HCT116 (cell line): ENCODE results near the gene KCNK15. TPM values are rescaled to one million over a fixed set of nuclear protein-coding genes. Genes with fewer than 3 reads are reported as not detected.

Experiments
- ATAC-seq: fragments of 200-7000 bp; cut with Tn5 transposase; 2 replicates; pipeline ENCODE4 v1.9.1; 2020; ENCODE audit warnings: mild to moderate bottlenecking, moderate library complexity
- BruUV-seq: library from RNA; stranded (reverse); fragments of 400-500 nt; replicated peaks from 2 replicates; lab custom pipeline; 2021; lab: Mats Ljungman, UMichigan
- CTCF ChIA-PET: fragments of 300-600 bp; sonication (Branson Sonifier 250); formaldehyde crosslinking; loops from one replicate; lab custom pipeline; 2021; ENCODE audit warnings: antibody characterized with exemption; lab: Charles Lee
- POLR2A ChIA-PET: fragments of 300-600, 350-600 bp; sonication (Branson Sonifier 250); formaldehyde crosslinking; loops from one replicate; lab custom pipeline; 2021; ENCODE audit warnings: antibody characterized with exemption; lab: Charles Lee
- RAD21 ChIA-PET, 2 experiments: fragments of 300-600 bp; sonication (Branson Sonifier 250); formaldehyde crosslinking; loops; one replicate each; lab custom pipeline; 2023; ENCODE audit warnings: low total read pairs in 2 of 2; ENCODE audit not compliant: uncharacterized antibody in 2 of 2, unreplicated experiment in 2 of 2, low non-redundant PET in 1 of 2; lab: Charles Lee
- DNase-seq: peaks from one replicate; pipeline ENCODE4 v3.0.0-alpha.2; 2010; ENCODE audit warnings: low read depth, low spot score
- H2AFZ ChIP-seq: fragments of 200-600 bp; shearing (Covaris generic), sonication (generic); 2 replicates; pipeline ENCODE4 v1.6.1; 2017; ENCODE audit warnings: low read depth, mixed run types, mixed read lengths, antibody characterized with exemption, low read length; ENCODE audit not compliant: poor library complexity, severe bottlenecking
- H3K27ac ChIP-seq: 2 replicates; pipeline ENCODE4 v1.5.1; 2012; ENCODE audit warnings: low read depth, low read length
- H3K27me3 ChIP-seq: fragments of 200-600 bp; sonication (generic); 2 replicates; pipeline ENCODE4 v1.6.1; 2016; ENCODE audit warnings: mixed run types, low read length, mixed read lengths; ENCODE audit not compliant: insufficient read depth
- H3K36me3 ChIP-seq, 2 experiments: fragments of 200-500 bp in 1 of 2; fragments of 200-600 bp in 1 of 2; sonication (Bioruptor generic) in 1 of 2; sonication (generic) in 1 of 2; 2 replicates each; pipeline versions ENCODE4 v1.5.1 to v1.6.1; 2014 to 2016; ENCODE audit warnings: low read length in 2 of 2, inconsistent platforms in 1 of 2, mixed read lengths in 1 of 2, mixed run types in 1 of 2; ENCODE audit not compliant: insufficient read depth in 2 of 2, control insufficient read depth in 1 of 2
- H3K4me1 ChIP-seq, 2 experiments: fragments of 200-600 bp in 1 of 2; sonication (generic) in 1 of 2; 2 replicates each; pipeline versions ENCODE4 v1.5.1 to v1.6.1; 2012 to 2017; ENCODE audit warnings: low read length in 2 of 2, inconsistent platforms in 1 of 2, mild to moderate bottlenecking in 1 of 2, mixed read lengths in 1 of 2, mixed run types in 1 of 2, moderate library complexity in 1 of 2; ENCODE audit not compliant: insufficient read depth in 2 of 2, control insufficient read depth in 1 of 2
- H3K4me2 ChIP-seq: fragments of 200-600 bp; sonication (generic); 2 replicates; pipeline ENCODE4 v1.6.1; 2017; ENCODE audit warnings: mixed run types, low read length, mixed read lengths
- H3K4me3 ChIP-seq, 2 experiments: fragments of 200-600 bp in 1 of 2; sonication (generic) in 1 of 2; replicated peaks in 1 of 2; 2 replicates each; pipeline ENCODE4 v1.5.1; 2011 to 2016; ENCODE audit warnings: low read length in 2 of 2, control low read depth in 1 of 2, low read depth in 1 of 2, mild to moderate bottlenecking in 1 of 2, mixed read lengths in 1 of 2, mixed run types in 1 of 2
- H3K79me2 ChIP-seq: fragments of 200-600 bp; sonication (generic); 2 replicates; pipeline ENCODE4 v1.6.1; 2017; ENCODE audit warnings: mild to moderate bottlenecking, mixed run types, low read length, moderate library complexity, mixed read lengths; ENCODE audit not compliant: insufficient read depth
- H3K9ac ChIP-seq: fragments of 200-600 bp; sonication (generic); 2 replicates; pipeline ENCODE4 v1.6.1; 2016; ENCODE audit warnings: low read length, mixed read lengths
- H3K9me2 ChIP-seq: fragments of 200-600 bp; sonication (generic), shearing (Covaris generic); 2 replicates; pipeline ENCODE4 v1.6.1; 2017; ENCODE audit warnings: mixed run types, mild to moderate bottlenecking, moderate library complexity; ENCODE audit not compliant: insufficient read depth
- H3K9me3 ChIP-seq, 2 experiments: fragments of 200-500 bp in 1 of 2; fragments of 200-600 bp in 1 of 2; sonication (Bioruptor generic) in 1 of 2; sonication (generic) in 1 of 2; 2 replicates each; pipeline ENCODE4 v1.6.1; 2014 to 2017; ENCODE audit warnings: low read length in 2 of 2, mixed read lengths in 2 of 2, inconsistent platforms in 1 of 2, low read depth in 1 of 2, mild to moderate bottlenecking in 1 of 2, mixed run types in 1 of 2, moderate library complexity in 1 of 2; ENCODE audit not compliant: control insufficient read depth in 1 of 2, insufficient read depth in 1 of 2
- H4K20me1 ChIP-seq: fragments of 200-600 bp; sonication (generic), shearing (Covaris generic); 2 replicates; pipeline ENCODE4 v1.6.1; 2017; ENCODE audit warnings: mixed run types, mild to moderate bottlenecking, moderate library complexity; ENCODE audit not compliant: insufficient read depth
- ATF3 ChIP-seq: IDR thresholded peaks from 2 replicates; pipeline ENCODE4 v1.6.1; 2012
- CEBPB ChIP-seq: IDR thresholded peaks from 2 replicates; pipeline ENCODE4 v1.6.1; 2012; ENCODE audit warnings: low read depth
- CTCF ChIP-seq, 3 experiments: fragments of 200-600 bp in 1 of 3; sonication (generic) in 1 of 3; IDR thresholded peaks in 2 of 3; conservative IDR thresholded peaks in 1 of 3; 2 replicates each; pipeline ENCODE4 v1.5.1; 2012 to 2017; ENCODE audit warnings: low read depth in 2 of 3, low read length in 2 of 3, antibody characterized with exemption in 1 of 3, borderline replicate concordance in 1 of 3, control low read depth in 1 of 3, mild to moderate bottlenecking in 1 of 3, mixed read lengths in 1 of 3, mixed run types in 1 of 3, moderate library complexity in 1 of 3; ENCODE audit not compliant: insufficient read depth in 1 of 3
- EGR1 ChIP-seq: IDR thresholded peaks from 2 replicates; pipeline ENCODE4 v1.6.1; 2012; ENCODE audit warnings: low read depth
- EZH2 ChIP-seq: fragments of 200-600 bp; sonication (generic); IDR thresholded peaks from 2 replicates; pipeline ENCODE4 v1.6.1; 2017; ENCODE audit warnings: antibody characterized with exemption, mixed run types
- FOSL1 ChIP-seq: IDR thresholded peaks from 2 replicates; pipeline ENCODE4 v1.6.1; 2012; ENCODE audit warnings: low read depth
- MAX ChIP-seq: IDR thresholded peaks from 2 replicates; pipeline ENCODE4 v1.6.1; 2012
- POLR2AphosphoS5 ChIP-seq: IDR thresholded peaks from 2 replicates; pipeline ENCODE4 v1.6.1; 2011; ENCODE audit warnings: mild to moderate bottlenecking, low read depth, low read length, moderate library complexity
- REST ChIP-seq: IDR thresholded peaks from 2 replicates; pipeline ENCODE4 v1.6.1; 2012; ENCODE audit warnings: low read depth
- SIN3A ChIP-seq: IDR thresholded peaks from 2 replicates; pipeline ENCODE4 v1.6.1; 2012; ENCODE audit warnings: low read depth
- SRF ChIP-seq: IDR thresholded peaks from 2 replicates; pipeline ENCODE4 v1.6.1; 2012; ENCODE audit warnings: low read depth
- TCF7L2 ChIP-seq: IDR thresholded peaks from 2 replicates; pipeline ENCODE4 v1.7.0; 2011; ENCODE audit warnings: borderline replicate concordance, inconsistent platforms; ENCODE audit not compliant: insufficient read depth, insufficient read length; ENCODE audit errors: extremely low read depth
- YY1 ChIP-seq: IDR thresholded peaks from 2 replicates; pipeline ENCODE4 v1.6.1; 2011; ENCODE audit warnings: low read length, low read depth, moderate library complexity, mild to moderate bottlenecking; ENCODE audit not compliant: insufficient replicate concordance; ENCODE audit errors: extremely low read depth
- ZBTB33 ChIP-seq: IDR thresholded peaks from 2 replicates; pipeline ENCODE4 v1.6.1; 2011; ENCODE audit warnings: mild to moderate bottlenecking, low read length, moderate library complexity; ENCODE audit not compliant: insufficient replicate concordance; ENCODE audit errors: extremely low read depth
- ZFX ChIP-seq: fragments of 450-650 bp; IDR thresholded peaks from 2 replicates; pipeline ENCODE4 v1.6.1; 2017
- intact Hi-C: fragments of 100-400 bp; cut with micrococcal nuclease; formaldehyde crosslinking; loops from 2 replicates; pipeline ENCODE4 v1.10.0; 2022
- total RNA-seq: library from RNA; stranded (reverse); gene quantifications from one replicate; pipeline ENCODE4 v1.2.1, GENCODE V29; 2021; ENCODE audit not compliant: unreplicated experiment

Gene KCNK15
- total RNA-seq, 1 experiment from 2014 or later, result not detected

- intact Hi-C loops, result no loop called here
- H3K9ac ChIP-seq, result no peak overlapping the region
- H3K4me1 ChIP-seq, result peaks cover 8 to 12% of the 10 kb centered on the region in 2 experiments; a peak in 3 of 4 replicates
- no peaks in the 10 kb centered on the region for H3K27me3 ChIP-seq
- no peaks in the 10 kb centered on the region for H3K9me2 ChIP-seq
- RAD21 ChIA-PET, result no interaction called here
- DNase-seq (no peak), ATAC-seq (no peak)
- no peaks in the 10 kb centered on the region for H4K20me1 ChIP-seq
- TF ChIP-seq CEBPB, result no peak
- no peak for TF ChIP-seq ZFX
- TF ChIP-seq POLR2AphosphoS5, result no peak
- no peak for TF ChIP-seq ZBTB33
- no peak for TF ChIP-seq REST
- no peak for TF ChIP-seq FOSL1
- TF ChIP-seq EZH2, result no peak
- TF ChIP-seq SIN3A, result no peak
- TF ChIP-seq ATF3, result no peak
- no peak for TF ChIP-seq CTCF (IDR thresholded peaks at IDR 0.05 in 2 of 3, conservative IDR thresholded peaks at IDR 0.05 in 1 of 3; ENCODE audit: borderline replicate concordance in 1 of 3, insufficient read depth in 1 of 3, low read depth in 2 of 3, low read length in 2 of 3)
- TF ChIP-seq EGR1, result no peak
- no peak for TF ChIP-seq YY1
- no peak for TF ChIP-seq MAX
- no peak for TF ChIP-seq SRF
- TF ChIP-seq TCF7L2, result no peak
- no peak overlapping the region for H3K4me3 ChIP-seq
- H3K79me2 ChIP-seq, result no peaks in the 10 kb centered on the region
- H3K36me3 ChIP-seq, result no peaks in the 10 kb centered on the region
- H3K4me2 ChIP-seq, result no peak overlapping the region
- H3K27ac ChIP-seq, result no peak overlapping the region
- BruUV-seq, result no TSS peak
- POLR2A ChIA-PET, result no interaction called here
- no peak overlapping the region for H2AFZ ChIP-seq
- CTCF ChIA-PET, result no interaction called here
- no peaks in the 10 kb centered on the region for H3K9me3 ChIP-seq
Observed at GRCh38 chr20:44743916-44744655, 1.6 kb upstream of the KCNK15 start.
